Suppressor macrophage treated with lipopolysaccharide for 1 hour (primary cell): ENCODE data around the gene LRFN2.
A peak's percentile ranks its signal among the peaks of the same experiment; 100 is the strongest.

Source experiments
- DNase-seq, 3 donors: peaks; one replicate each; pipeline ENCODE4 v3.0.0-alpha.2; 2020 to 2022

Gene LRFN2

DNA sequence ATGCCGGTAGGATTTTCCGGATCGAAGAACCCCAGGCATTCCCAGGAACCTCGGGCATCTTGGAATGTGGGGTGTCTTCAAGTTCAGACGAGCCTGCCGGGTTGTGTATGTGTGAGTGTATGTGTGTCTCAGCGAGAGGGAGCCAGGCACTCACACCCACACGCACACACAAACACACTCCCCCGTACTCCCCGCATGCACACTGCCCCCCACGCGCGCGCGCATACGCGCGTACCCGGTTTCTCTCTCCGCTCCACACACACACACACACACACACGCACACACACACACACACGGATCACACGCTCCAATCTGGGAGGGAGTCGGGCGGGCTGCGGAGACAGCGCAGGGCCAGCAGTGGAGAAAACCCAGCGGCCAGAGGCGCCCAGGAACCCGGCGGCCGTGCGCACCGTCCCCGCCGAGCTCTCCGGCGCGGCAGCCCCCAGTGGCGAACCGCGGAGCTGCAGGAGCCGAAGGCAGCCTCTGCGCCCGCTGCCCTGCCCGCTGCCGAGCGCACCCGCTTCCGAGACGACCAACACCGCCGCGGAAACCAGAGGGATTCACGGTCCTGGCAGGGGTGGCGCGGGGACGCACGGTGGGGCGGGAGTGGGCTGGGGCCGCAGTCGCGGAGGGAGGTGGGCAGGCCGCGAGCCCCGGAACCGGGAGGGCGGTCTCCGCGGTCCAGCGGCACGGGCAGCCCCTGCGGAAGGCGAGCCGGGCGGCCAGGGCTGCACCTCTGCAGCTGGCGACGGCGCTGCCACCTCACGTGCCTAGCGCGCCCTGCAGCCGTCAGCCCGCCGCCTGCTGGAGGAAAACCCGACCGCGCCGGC, at the start of gene LRFN2:
TSS of gene LRFN2 (minus strand) at position 125 of the 830 bp plus-strand sequence.
- DNase-seq = peak; percentile 73 to 91 (median 83)

GRCh38 chr6:40634429-40634828, 47.3 kb upstream of the LRFN2 start:
- DNase-seq = no peak

GRCh38 chr6:40631744-40632143, 44.6 kb upstream of the LRFN2 start:
- DNase-seq = no peak

DNA sequence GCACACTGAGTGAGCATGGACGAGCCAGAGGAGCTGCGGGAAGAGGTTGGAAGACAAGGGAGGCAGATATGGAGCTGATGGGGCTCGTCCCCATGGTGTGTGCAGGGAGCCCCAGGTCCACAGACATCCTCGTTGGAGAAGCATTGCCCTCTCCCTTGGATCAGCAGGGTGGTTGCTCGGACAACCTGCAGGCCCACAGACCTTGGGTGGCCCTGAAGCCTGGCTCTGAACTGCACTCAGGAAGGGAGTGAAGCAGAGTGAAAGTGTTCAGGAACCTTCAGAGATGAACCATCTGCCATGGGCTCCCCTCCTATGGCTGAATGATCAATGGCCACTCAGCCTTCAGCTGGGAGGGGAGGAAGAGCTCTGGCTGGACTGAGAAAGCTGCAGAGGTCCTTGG, 43.3 kb upstream of the LRFN2 start:
- DNase-seq = no peak

DNA sequence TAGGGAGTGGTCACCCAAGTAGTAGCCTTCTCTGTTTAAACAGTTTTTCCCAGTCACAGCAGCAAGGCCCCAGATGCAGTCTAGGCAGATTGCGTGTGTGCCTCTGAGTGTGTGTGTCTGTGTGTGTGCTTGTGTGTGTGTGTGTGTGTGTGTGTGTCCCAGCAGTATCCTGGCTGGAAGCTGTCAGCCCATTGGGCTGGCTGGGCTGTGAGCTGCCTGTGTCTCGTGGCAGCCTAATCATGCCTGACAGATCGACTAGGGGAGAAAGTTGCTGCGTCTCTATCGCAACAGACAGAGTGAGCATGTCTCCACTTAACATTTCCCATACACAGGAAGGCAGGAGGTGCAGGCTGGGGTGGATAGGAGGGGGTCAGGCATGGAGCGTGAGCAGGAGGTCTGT, 42.9 kb upstream of the LRFN2 start:
- no peak for DNase-seq

GRCh38 chr6:40629463-40629862, 42.3 kb upstream of the LRFN2 start:
- DNase-seq = no peak

DNA sequence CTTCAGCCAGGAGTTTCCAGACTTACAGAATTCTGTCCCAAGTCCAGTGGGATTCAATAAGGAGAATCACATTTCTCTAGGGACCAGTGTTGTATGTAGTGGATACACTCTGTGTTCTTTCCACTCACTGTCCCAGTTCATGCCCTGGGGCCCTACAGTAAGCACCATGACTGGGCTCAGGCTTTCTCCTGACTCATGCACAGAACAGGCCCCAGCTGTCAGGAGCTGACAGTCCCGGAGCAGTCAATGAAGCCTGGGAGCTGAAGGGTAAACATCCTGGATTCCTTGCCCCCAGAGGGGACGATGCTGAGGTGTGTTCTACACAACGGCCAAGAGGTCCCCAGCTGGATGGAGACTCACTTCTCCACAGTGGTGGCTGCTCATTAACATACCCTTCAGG, 40.2 kb upstream of the LRFN2 start:
- no peak for DNase-seq

GRCh38 chr6:40626886-40627285, 39.7 kb upstream of the LRFN2 start:
- no peak for DNase-seq

GRCh38 chr6:40623932-40624331, 36.8 kb upstream of the LRFN2 start:
- DNase-seq = no peak

- no peak for DNase-seq
Measured at GRCh38 chr6:40623178-40623577, 36.0 kb upstream of the LRFN2 start.

GRCh38 chr6:40620574-40621240, 33.5 kb upstream of the LRFN2 start:
- DNase-seq = no peak

GRCh38 chr6:40614671-40615070, 27.5 kb upstream of the LRFN2 start:
- DNase-seq = no peak

DNA sequence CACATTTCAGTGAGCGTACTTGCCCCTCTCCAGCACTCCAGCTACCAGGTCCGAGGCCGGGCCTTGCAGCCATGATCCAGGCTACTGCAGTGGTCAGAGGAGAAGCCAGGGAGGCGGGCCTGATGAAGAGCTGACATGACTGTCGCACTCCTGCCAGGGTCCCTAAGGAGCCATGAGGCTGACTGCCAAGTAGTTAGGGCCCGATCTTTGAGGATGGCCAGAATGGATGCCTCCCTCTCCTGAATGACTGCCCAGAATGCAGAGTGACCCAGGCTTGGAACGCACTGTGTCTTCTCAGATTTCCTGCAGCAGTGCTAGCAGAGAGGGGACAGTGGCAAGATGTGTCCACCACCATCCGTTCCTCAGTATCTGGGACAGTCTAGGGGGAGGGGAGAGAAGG, 24.7 kb upstream of the LRFN2 start:
- no peak for DNase-seq

- no peak for DNase-seq
Measured at GRCh38 chr6:40611434-40611833, 24.3 kb upstream of the LRFN2 start.

- DNase-seq = no peak
Measured at GRCh38 chr6:40610229-40610628, 23.1 kb upstream of the LRFN2 start.

- no peak for DNase-seq
Measured at GRCh38 chr6:40606981-40607380, 19.8 kb upstream of the LRFN2 start.

DNA sequence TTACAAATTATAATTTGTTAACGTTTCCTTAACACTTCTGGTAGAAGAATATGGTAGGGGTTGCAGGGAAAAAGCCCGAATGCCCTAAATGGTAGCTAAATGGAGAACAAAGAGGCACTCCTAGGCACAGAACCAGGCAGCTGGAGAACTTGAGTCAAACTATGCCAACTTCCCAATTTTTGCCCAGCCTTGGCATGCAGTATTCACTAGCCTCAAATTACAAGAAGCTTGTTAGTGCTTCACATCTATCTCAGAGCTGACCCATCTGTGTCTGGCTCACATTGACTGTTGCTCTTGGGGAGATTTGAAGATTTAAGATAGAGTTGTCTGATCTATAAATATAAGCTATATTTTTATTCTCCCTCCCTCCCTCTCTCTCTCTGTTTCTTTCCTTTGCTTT, 19.4 kb upstream of the LRFN2 start:
- no peak for DNase-seq

- DNase-seq = no peak
Measured at GRCh38 chr6:40604082-40604481, 16.9 kb upstream of the LRFN2 start.

GRCh38 chr6:40599555-40599954, 12.4 kb upstream of the LRFN2 start:
- no peak for DNase-seq

DNA sequence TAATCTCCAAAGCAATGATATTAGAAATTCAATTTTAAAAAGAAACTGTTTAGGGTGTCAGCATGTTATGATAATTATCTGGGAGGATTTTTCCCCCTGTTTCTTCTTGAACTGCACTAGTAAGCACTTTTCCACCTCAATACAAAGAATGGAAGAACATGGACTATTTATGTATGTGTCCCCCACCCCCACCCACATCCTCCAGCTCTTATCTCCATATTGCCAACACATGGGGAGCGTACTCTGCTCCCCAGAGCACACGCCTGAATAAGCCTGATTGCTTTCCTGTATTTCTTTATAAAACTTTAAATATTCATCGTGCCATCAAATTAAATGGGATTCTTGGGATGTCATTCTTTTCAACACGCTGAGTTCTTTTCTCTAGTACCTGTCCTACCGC, 11.4 kb upstream of the LRFN2 start:
- no peak for DNase-seq

GRCh38 chr6:40597301-40597700, 10.1 kb upstream of the LRFN2 start:
- no peak for DNase-seq

GRCh38 chr6:40588480-40588879, 1.3 kb upstream of the LRFN2 start:
- DNase-seq = no peak

- DNase-seq = no peak
Measured at GRCh38 chr6:40588070-40588384, 863 bp upstream of the LRFN2 start.

- peak in 2 of 3 donors; percentile 5 to 12 for DNase-seq
Measured at GRCh38 chr6:40586369-40587201, 579 bp downstream of the LRFN2 start.
